Glutamatergic neuron (in vitro differentiated cells): Measurements from ENCODE around the gene ANAPC15. TPM values are rescaled to one million over a fixed set of nuclear protein-coding genes. Genes with fewer than 3 reads are reported as not detected.

ENCODE experiments used
- DNase-seq: peaks from one replicate; pipeline ENCODE4 v3.0.0; 2022
- H3K27ac Mint-ChIP-seq: one replicate; pipeline ENCODE4 v1.8.0; 2020; ENCODE audit warnings: mild to moderate bottlenecking, mixed read lengths, inconsistent platforms; ENCODE audit not compliant: unreplicated experiment
- H3K27me3 Mint-ChIP-seq: one replicate; pipeline ENCODE4 v1.8.0; 2020; ENCODE audit warnings: mild to moderate bottlenecking, moderate library complexity, mixed read lengths, inconsistent platforms; ENCODE audit not compliant: unreplicated experiment
- H3K36me3 Mint-ChIP-seq: one replicate; pipeline ENCODE4 v1.8.0; 2020; ENCODE audit warnings: mild to moderate bottlenecking, mixed read lengths, inconsistent platforms; ENCODE audit not compliant: unreplicated experiment
- H3K4me1 Mint-ChIP-seq: one replicate; pipeline ENCODE4 v1.8.0; 2020; ENCODE audit warnings: mild to moderate bottlenecking, low read depth, mixed read lengths, inconsistent platforms; ENCODE audit not compliant: unreplicated experiment
- H3K4me3 Mint-ChIP-seq: one replicate; pipeline ENCODE4 v1.8.0; 2020; ENCODE audit warnings: mild to moderate bottlenecking, mixed read lengths, inconsistent platforms; ENCODE audit not compliant: unreplicated experiment
- H3K9me3 Mint-ChIP-seq: one replicate; pipeline ENCODE4 v1.8.0; 2020; ENCODE audit warnings: mild to moderate bottlenecking, moderate library complexity, mixed read lengths, inconsistent platforms; ENCODE audit not compliant: unreplicated experiment
- CTCF ChIP-seq: fragments of 200-600 bp; sonication (generic); IDR thresholded peaks from one replicate; pipeline ENCODE4 v1.5.0; 2021; ENCODE audit not compliant: partially characterized antibody, unreplicated experiment
- total RNA-seq: library from RNA; stranded (reverse); fragmentation: NEBNext Ultra II Directional; extraction: Animal tissue kit (Norgen Biotek cat#: 25700); gene quantifications from one replicate; pipeline ENCODE4 v1.2.1, GENCODE V29; 2021; ENCODE audit not compliant: unreplicated experiment

The ANAPC15 gene
- total RNA-seq, 1 donor from 2014 or later = 31.9 TPM

DNA sequence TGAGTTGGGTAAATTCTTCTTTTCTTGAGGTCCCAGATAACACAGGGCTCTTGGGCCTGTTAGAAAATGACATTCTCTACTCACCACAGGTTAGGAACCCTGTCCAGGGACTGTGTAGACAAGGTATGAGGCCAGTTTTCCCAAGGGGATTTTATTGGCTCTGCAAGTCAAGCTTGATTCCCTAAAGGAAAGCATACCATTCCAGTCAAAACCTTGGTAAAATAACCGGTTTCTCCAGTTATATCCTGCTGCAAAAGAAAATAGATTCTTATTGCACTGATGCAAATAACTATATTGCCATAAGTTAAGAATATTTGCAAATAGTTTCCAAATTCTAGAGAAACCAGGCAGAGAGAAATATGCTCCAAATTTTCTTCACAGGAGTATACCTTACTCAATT is 13.5 kb upstream of the ANAPC15 start:
- Mint-ChIP-seq H3K4me1 (no peaks in the 10 kb centered on the region), H3K4me3 (no peak overlapping the region), H3K27ac (no peak overlapping the region), H3K36me3 (peaks cover 24% of the 10 kb centered on the region), H3K27me3 (peaks cover 9% of the 10 kb centered on the region), H3K9me3 (peaks cover 3% of the 10 kb centered on the region)
- no peak for DNase-seq
- TF ChIP-seq CTCF = no peak

DNA sequence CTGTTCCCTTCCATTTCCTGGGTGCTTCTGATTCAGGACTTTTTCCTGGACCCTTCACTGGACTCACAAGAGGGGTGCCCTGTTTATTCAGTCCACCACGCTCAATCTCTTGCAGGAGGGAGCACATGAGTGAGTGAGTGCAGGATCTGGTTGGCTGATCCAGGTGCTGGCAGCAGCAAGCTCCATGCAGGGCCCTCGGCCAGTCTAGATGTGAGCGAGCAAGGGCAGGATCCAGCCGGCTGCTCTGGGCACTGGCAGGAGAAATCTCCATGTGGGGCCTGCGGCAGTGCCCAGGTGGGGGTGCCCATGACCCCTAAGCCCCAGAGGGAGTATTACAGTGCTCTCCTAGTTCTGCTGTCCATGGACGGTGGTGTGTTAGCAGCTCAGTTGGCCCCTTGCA is 11.6 kb upstream of the ANAPC15 start:
- Mint-ChIP-seq H3K27me3 (peaks cover 7% of the 10 kb centered on the region), H3K4me3 (no peak overlapping the region), H3K4me1 (no peaks in the 10 kb centered on the region), H3K27ac (no peak overlapping the region), H3K36me3 (peaks cover 22% of the 10 kb centered on the region), H3K9me3 (peaks cover 3% of the 10 kb centered on the region)
- no peak for TF ChIP-seq CTCF
- no peak for DNase-seq

GRCh38 chr11:72123117-72123653 is 10.7 kb upstream of the ANAPC15 start:
- Mint-ChIP-seq H3K4me3 (no peak overlapping the region), H3K9me3 (peaks cover 3% of the 10 kb centered on the region), H3K36me3 (peaks cover 15% of the 10 kb centered on the region), H3K27me3 (peaks cover 9% of the 10 kb centered on the region), H3K27ac (no peak overlapping the region), H3K4me1 (no peaks in the 10 kb centered on the region)
- TF ChIP-seq CTCF = no peak
- DNase-seq = no peak

DNA sequence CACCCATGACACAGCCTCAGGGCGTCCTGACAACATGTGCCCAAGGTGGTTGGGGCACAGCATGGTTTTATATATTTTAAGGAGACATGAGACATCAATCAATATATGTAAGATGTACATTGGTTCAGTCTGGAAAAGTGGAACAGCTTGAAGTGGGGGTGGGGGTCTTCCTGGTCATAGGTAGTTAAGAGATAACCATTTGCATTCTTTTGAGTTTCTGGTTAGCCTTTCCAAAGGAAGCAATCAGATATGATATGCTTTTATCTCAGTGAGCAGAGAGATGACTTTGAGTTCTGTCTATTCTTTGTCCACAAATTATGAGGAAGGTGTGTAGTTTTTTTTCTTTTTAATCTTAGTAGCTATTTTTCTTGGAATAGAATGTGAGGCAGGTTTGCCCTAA is 10.1 kb upstream of the ANAPC15 start:
- Mint-ChIP-seq H3K27ac (no peak overlapping the region), H3K36me3 (peaks cover 15% of the 10 kb centered on the region), H3K4me1 (no peaks in the 10 kb centered on the region), H3K4me3 (no peak overlapping the region), H3K9me3 (no peaks in the 10 kb centered on the region), H3K27me3 (peaks cover 9% of the 10 kb centered on the region)
- no peak for TF ChIP-seq CTCF
- DNase-seq = no peak

DNA sequence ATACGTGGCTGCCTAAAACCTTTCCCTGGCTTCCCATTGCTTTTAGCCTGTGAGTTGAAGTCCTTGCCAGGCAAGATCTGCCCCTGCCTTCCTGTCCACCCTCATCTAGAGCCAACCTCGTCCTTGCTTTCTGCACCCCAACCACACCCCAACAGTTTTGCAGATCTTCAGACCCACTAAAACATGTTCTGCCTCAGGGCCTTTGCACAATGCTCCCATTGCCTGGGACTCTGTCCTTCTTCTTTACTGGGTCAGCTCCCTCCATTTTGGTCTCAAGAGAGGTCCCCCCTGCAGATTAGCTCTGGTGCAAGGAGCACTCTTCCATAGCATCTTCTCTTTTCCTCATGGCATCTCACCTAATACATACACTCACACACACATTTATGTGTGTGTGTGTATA is 8.4 kb upstream of the ANAPC15 start:
- H3K9me3 Mint-ChIP-seq = no peaks in the 10 kb centered on the region
- H3K27ac Mint-ChIP-seq = no peak overlapping the region
- peaks cover 13% of the 10 kb centered on the region for H3K27me3 Mint-ChIP-seq
- H3K4me1 Mint-ChIP-seq = no peaks in the 10 kb centered on the region
- peak overlapping the region; percentile 59 for H3K4me3 Mint-ChIP-seq
- DNase-seq = no peak
- TF ChIP-seq CTCF = no peak
- H3K36me3 Mint-ChIP-seq = peaks cover 20% of the 10 kb centered on the region
